Ovary (tissue), 9 donors: ENCODE results near the gene MEF2C. TPM values are rescaled to one million over a fixed set of nuclear protein-coding genes. Genes with fewer than 3 reads are reported as not detected.

Experiments
- DNase-seq, 5 donors: peaks; one replicate each; pipeline ENCODE4 v3.0.0-alpha.2; 2019 to 2020
- H3K27ac ChIP-seq, 2 donors: fragments of 200-600 bp; one replicate each; pipeline versions ENCODE4 v1.5.1 to v1.8.0; 2019 to 2022
- H3K27me3 ChIP-seq: fragments of 200-600 bp; one replicate; pipeline ENCODE4 v1.8.0; 2022
- H3K36me3 ChIP-seq: fragments of 200-600 bp; sonication (generic); one replicate; pipeline ENCODE4 v1.5.1; 2019
- H3K4me1 ChIP-seq: one replicate; pipeline ENCODE4 v1.8.1; 2013; ENCODE audit warnings: mild to moderate bottlenecking, moderate library complexity; ENCODE audit not compliant: insufficient read depth
- H3K4me3 ChIP-seq: fragments of 200-600 bp; sonication (generic); one replicate; pipeline ENCODE4 v1.5.1; 2017
- H3K9me3 ChIP-seq, 2 donors: fragments of 200-600 bp in 1 of 2; sonication (generic) in 1 of 2; one replicate each; pipeline versions ENCODE4 v1.5.1 to v1.8.1; 2013 to 2019; ENCODE audit warnings: mild to moderate bottlenecking in 1 of 2, moderate library complexity in 1 of 2
- CTCF ChIP-seq, 3 donors: fragments of 450-650 bp in 2 of 3; fragments of 200-600 bp in 1 of 3; IDR thresholded peaks; one replicate each; pipeline versions ENCODE4 v1.5.1 to v1.8.0; 2016 to 2022; ENCODE audit warnings: antibody characterized with exemption in 3 of 3, mild to moderate bottlenecking in 1 of 3
- EP300 ChIP-seq: sonication (generic); formaldehyde crosslinking; IDR thresholded peaks from one replicate; pipeline ENCODE4 v1.6.1; 2017; ENCODE audit warnings: antibody characterized with exemption
- POLR2A ChIP-seq: fragments of 450-650 bp; IDR thresholded peaks from one replicate; pipeline ENCODE4 v1.6.1; 2017; ENCODE audit warnings: antibody characterized with exemption, mild to moderate bottlenecking, moderate library complexity
- WGBS, 3 donors: extraction: QIAGEN DNeasy Blood & Tissue Kit in 1 of 3; methylation state at CpG; one replicate each; pipeline versions ENCODE4 v1.1.5 to v1.1.7; 2013 to 2017; 5-methylcytosine and 5-hydroxymethylcytosine counted together
- intact Hi-C, 4 donors: fragments of 100-400 bp; cut with DNase I; formaldehyde crosslinking; loops; one replicate each; pipeline versions ENCODE4 v1.11.0 to v1.15.1; 2022 to 2023
- polyA plus RNA-seq, 2 donors: library from polyadenylated mRNA; stranded (reverse); fragments of 200-250 nt in 1 of 2; fragments of 350-450 nt in 1 of 2; fragmentation: Illumina TruSeq in 1 of 2; extraction: RNeasy Lipid Tissue Mini Kit (QIAGEN cat#74804) in 1 of 2; gene quantifications; one replicate each; pipeline ENCODE4 v1.2.3, GENCODE V29; 2013 to 2014
- total RNA-seq, 7 donors: library from RNA; depleted of rRNA in 2 of 7; stranded (reverse); fragments of >200 nt in 2 of 7; fragmentation: NEBNext Ultra II Directional in 3 of 7; extraction: Animal tissue kit (Norgen Biotek cat#: 25700) in 3 of 7; gene quantifications; one replicate each; pipeline versions ENCODE4 v1.1.0 to v1.2.4, GENCODE V29; 2016 to 2023
- donor health status: DM: no; HTN: no; CAD: no; lungs with moderate emphysema.
- donor health status: DM: no; HTN: no; CAD: no.
- donor health status: Bipolar disorder and iron deficiency.
- donor health status: DM: yes; HTN: yes; CAD: no.
- donor health status: DM: no; HTN: no; CAD: no.
- donor health status: DM: yes; HTN: yes; CAD: no.

The MEF2C gene
- total and polyA plus RNA-seq, 9 donors = 27.2 to 91.4 (median 73.8) TPM

- H3K27me3 ChIP-seq = no peaks in the 10 kb centered on the region
- no peak overlapping the region for H3K4me3 ChIP-seq
- H3K36me3 ChIP-seq = no peaks in the 10 kb centered on the region
- intact Hi-C loops = loop anchor here in 3 of 4 donors (5.0 to 10.0 kb wide), 3 partner anchors 48 to 692 kb away; partner anchors contain the start of gene MEF2C (in 3 of the 3)
- no peaks in the 10 kb centered on the region for H3K9me3 ChIP-seq
- no peak for DNase-seq
- peak overlapping the region in 1 of 2 donors; percentile 41 for H3K27ac ChIP-seq
- H3K4me1 ChIP-seq = peaks cover 11% of the 10 kb centered on the region
- 86 to 94% (median 89%) methylated on average over 4 of the region's 4 CpGs for WGBS, 3 donors
- TF ChIP-seq POLR2A = no peak
- no peak for TF ChIP-seq CTCF (IDR thresholded peaks at IDR 0.05)
- TF ChIP-seq EP300 = no peak
Measured at GRCh38 chr5:88834499-88834898, 48.5 kb downstream of the MEF2C start.

- intact Hi-C loops = loop anchor here in 3 of 4 donors (5.0 to 10.0 kb wide), 3 partner anchors 48 to 692 kb away; partner anchors contain the start of gene MEF2C (in 3 of the 3)
- TF ChIP-seq POLR2A (no peak), EP300 (no peak), CTCF (IDR thresholded peaks at IDR 0.05) (no peak)
- no peak overlapping the region for H3K4me3 ChIP-seq
- H3K4me1 ChIP-seq = peaks cover 12% of the 10 kb centered on the region
- WGBS, 3 donors = 91 to 94% (median 94%) methylated on average over 2 of the region's 2 CpGs
- H3K27me3 ChIP-seq = no peaks in the 10 kb centered on the region
- no peak for DNase-seq
- H3K27ac ChIP-seq = peak overlapping the region in 1 of 2 donors; percentile 41
- H3K36me3 ChIP-seq = no peaks in the 10 kb centered on the region
- no peaks in the 10 kb centered on the region for H3K9me3 ChIP-seq
Measured at GRCh38 chr5:88834131-88834462, 48.9 kb downstream of the MEF2C start.

- no peak for TF ChIP-seq CTCF (IDR thresholded peaks at IDR 0.05)
- no peak for TF ChIP-seq EP300
- no peak for TF ChIP-seq POLR2A
- peak; percentile 47 to 66 (median 54) for DNase-seq
- no peaks in the 10 kb centered on the region for H3K9me3 ChIP-seq
- no peaks in the 10 kb centered on the region for H3K27me3 ChIP-seq
- no peak overlapping the region for H3K4me3 ChIP-seq
- H3K4me1 ChIP-seq = peaks cover 13% of the 10 kb centered on the region
- intact Hi-C loops = loop anchor here in 3 of 4 donors (5.0 to 10.0 kb wide), 3 partner anchors 49 to 691 kb away; partner anchors contain the start of gene MEF2C (in 3 of the 3)
- WGBS, 3 donors = 13 to 16% (median 15%) methylated on average over 7 of the region's 7 CpGs
- H3K27ac ChIP-seq = peak overlapping the region in 1 of 2 donors; percentile 41
- no peaks in the 10 kb centered on the region for H3K36me3 ChIP-seq
Measured at GRCh38 chr5:88833371-88834130, 49.4 kb downstream of the MEF2C start.

GRCh38 chr5:88831816-88832215 lies 51.2 kb downstream of the MEF2C start:
- Histone ChIP-seq H3K36me3 (no peaks in the 10 kb centered on the region), H3K4me3 (no peak overlapping the region), H3K4me1 (peaks cover 14% of the 10 kb centered on the region), H3K9me3 (no peaks in the 10 kb centered on the region), H3K27ac (no peak overlapping the region), H3K27me3 (no peaks in the 10 kb centered on the region)
- DNase-seq = no peak
- TF ChIP-seq EP300 (no peak), CTCF (IDR thresholded peaks at IDR 0.05) (no peak), POLR2A (no peak)
- 91 to 96% (median 96%) methylated on average over 1 of the region's 1 CpG for WGBS, 3 donors
- intact Hi-C loops = loop anchor here in 3 of 4 donors (5.0 to 10.0 kb wide), 3 partner anchors 50 to 690 kb away; partner anchors contain the start of gene MEF2C (in 3 of the 3)
